Activated naive CD4-positive, alpha-beta T cell treated with anti-CD3 and anti-CD28 coated beads, Interleukin-2, amount 10 ng/mL, durations not matched to agents 7 days and 5 days (primary cell): ENCODE data around the gene ZFR.
"Not testable (repeated sequence)": the region's sequence is repeated elsewhere in the genome, so short reads cannot be mapped to it uniquely, and the experiment has no call there.

Source experiments
- CTCF ChIA-PET: fragments of 350-600 bp; sonication (Branson Sonifier 250); formaldehyde crosslinking; loops from one replicate; lab custom pipeline; 2021; ENCODE audit warnings: antibody characterized with exemption; lab: Charles Lee
- DNase-seq: peaks from one replicate; pipeline ENCODE4 v3.0.0-alpha.2; 2020
- H3K27ac Mint-ChIP-seq: one replicate; pipeline ENCODE4 v1.8.0; 2021; ENCODE audit warnings: mild to moderate bottlenecking, moderate library complexity, mixed read lengths
- H3K27me3 Mint-ChIP-seq: one replicate; pipeline ENCODE4 v1.8.0; 2021; ENCODE audit warnings: mild to moderate bottlenecking, mixed read lengths
- H3K36me3 Mint-ChIP-seq: one replicate; pipeline ENCODE4 v1.8.0; 2021; ENCODE audit warnings: mixed read lengths
- H3K4me1 Mint-ChIP-seq: one replicate; pipeline ENCODE4 v1.8.0; 2021; ENCODE audit warnings: mixed read lengths
- H3K4me3 Mint-ChIP-seq: one replicate; pipeline ENCODE4 v1.8.0; 2021; ENCODE audit warnings: mild to moderate bottlenecking, moderate library complexity, mixed read lengths
- H3K9me3 Mint-ChIP-seq: one replicate; pipeline ENCODE4 v1.8.0; 2021; ENCODE audit warnings: mixed read lengths

The ZFR gene

DNA sequence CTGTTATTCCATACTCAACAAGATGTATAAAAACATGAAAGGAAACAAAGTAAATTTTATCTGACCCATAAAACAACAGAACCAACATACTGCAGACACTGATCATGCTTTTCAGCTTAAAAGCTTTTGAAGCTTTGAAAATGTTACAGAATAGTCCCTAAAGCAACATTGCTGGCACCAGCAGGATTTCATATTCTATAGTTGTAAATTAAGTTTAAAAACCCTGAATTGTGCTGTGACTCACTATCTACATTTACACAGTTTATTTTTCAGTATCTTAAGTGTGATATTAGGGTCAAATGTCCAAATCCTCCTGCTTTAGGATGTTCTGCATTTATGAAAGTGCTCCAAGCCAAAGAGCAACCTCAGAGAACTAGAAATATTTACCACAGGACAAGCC lies 59.9 kb downstream of the ZFR start:
- Mint-ChIP-seq H3K4me1 (no peaks in the 10 kb centered on the region), H3K9me3 (no peaks in the 10 kb centered on the region), H3K27ac (no peak overlapping the region), H3K27me3 (no peaks in the 10 kb centered on the region), H3K36me3 (peaks cover 47% of the 10 kb centered on the region), H3K4me3 (no peak overlapping the region)
- no peak for DNase-seq
- CTCF ChIA-PET, result no interaction called here

- CTCF ChIA-PET, result no interaction called here
- Mint-ChIP-seq H3K4me1 (no peaks in the 10 kb centered on the region), H3K27ac (no peak overlapping the region)
Measured at GRCh38 chr5:32383586-32383985, 61.0 kb downstream of the ZFR start.

GRCh38 chr5:32383065-32383464 lies 61.5 kb downstream of the ZFR start:
- CTCF ChIA-PET, result no interaction called here
- H3K4me1 Mint-ChIP-seq, result no peaks in the 10 kb centered on the region
- no peak overlapping the region for H3K4me3 Mint-ChIP-seq
- DNase-seq, result no peak
- peaks cover 41% of the 10 kb centered on the region for H3K36me3 Mint-ChIP-seq
- H3K27me3 Mint-ChIP-seq, result no peaks in the 10 kb centered on the region
- no peaks in the 10 kb centered on the region for H3K9me3 Mint-ChIP-seq
- no peak overlapping the region for H3K27ac Mint-ChIP-seq

More at GRCh38 chr5:32383586-32383985, 61.0 kb downstream of the ZFR start:
- H3K27me3 Mint-ChIP-seq, result no peaks in the 10 kb centered on the region
- no peaks in the 10 kb centered on the region for H3K9me3 Mint-ChIP-seq
- DNase-seq, result no peak
- H3K4me3 Mint-ChIP-seq, result no peak overlapping the region
- peaks cover 45% of the 10 kb centered on the region for H3K36me3 Mint-ChIP-seq

GRCh38 chr5:32379421-32379820 lies 65.1 kb downstream of the ZFR start:
- CTCF ChIA-PET, result interaction anchor here (1.3 kb wide), 1 partner anchor 11 kb away, joined by 3 read pairs; no protein-coding TSS in a partner anchor
- H3K4me1 Mint-ChIP-seq, result no peaks in the 10 kb centered on the region
- H3K27ac Mint-ChIP-seq, result no peak overlapping the region
- no peaks in the 10 kb centered on the region for H3K27me3 Mint-ChIP-seq
- H3K36me3 Mint-ChIP-seq, result peaks cover 32% of the 10 kb centered on the region
- H3K9me3 Mint-ChIP-seq, result no peaks in the 10 kb centered on the region
- H3K4me3 Mint-ChIP-seq, result no peak overlapping the region
- DNase-seq, result no peak

GRCh38 chr5:32378966-32379365 lies 65.6 kb downstream of the ZFR start:
- no peak for DNase-seq
- Mint-ChIP-seq H3K27me3 (no peaks in the 10 kb centered on the region), H3K36me3 (peaks cover 32% of the 10 kb centered on the region), H3K27ac (no peak overlapping the region), H3K9me3 (no peaks in the 10 kb centered on the region), H3K4me1 (no peaks in the 10 kb centered on the region), H3K4me3 (no peak overlapping the region)
- CTCF ChIA-PET, result interaction anchor here (1.3 kb wide), 1 partner anchor 10 kb away, joined by 3 read pairs; no protein-coding TSS in a partner anchor

- Mint-ChIP-seq H3K36me3 (peaks cover 40% of the 10 kb centered on the region), H3K27me3 (no peaks in the 10 kb centered on the region), H3K4me3 (no peak overlapping the region), H3K9me3 (no peaks in the 10 kb centered on the region), H3K4me1 (no peaks in the 10 kb centered on the region), H3K27ac (no peak overlapping the region)
- CTCF ChIA-PET, result no interaction called here
- no peak for DNase-seq
Measured at GRCh38 chr5:32369542-32370155, 74.9 kb downstream of the ZFR start.

- Mint-ChIP-seq H3K9me3 (no peaks in the 10 kb centered on the region), H3K36me3 (peaks cover 39% of the 10 kb centered on the region)
Measured at GRCh38 chr5:32369032-32369431, 75.5 kb downstream of the ZFR start.

GRCh38 chr5:32367271-32367670 lies 77.3 kb downstream of the ZFR start:
- CTCF ChIA-PET, result interaction anchor here (0.6 to 1.2 kb wide), 2 partner anchors 11 to 119 kb away, joined by 3 read pairs; no protein-coding TSS in a partner anchor
- peaks cover 34% of the 10 kb centered on the region for H3K36me3 Mint-ChIP-seq
- not testable (repeated sequence) for DNase-seq, H3K27me3 Mint-ChIP-seq, H3K4me3 Mint-ChIP-seq, H3K4me1 Mint-ChIP-seq, H3K9me3 Mint-ChIP-seq, H3K27ac Mint-ChIP-seq

More at GRCh38 chr5:32369032-32369431, 75.5 kb downstream of the ZFR start:
- Mint-ChIP-seq H3K27ac (no peak overlapping the region), H3K27me3 (no peaks in the 10 kb centered on the region), H3K4me1 (no peaks in the 10 kb centered on the region), H3K4me3 (no peak overlapping the region)
- CTCF ChIA-PET, result interaction anchor here (0.9 to 1.2 kb wide), 2 partner anchors 10 to 137 kb away, joined by 3 to 4 read pairs; no protein-coding TSS in a partner anchor
- DNase-seq, result no peak

DNA sequence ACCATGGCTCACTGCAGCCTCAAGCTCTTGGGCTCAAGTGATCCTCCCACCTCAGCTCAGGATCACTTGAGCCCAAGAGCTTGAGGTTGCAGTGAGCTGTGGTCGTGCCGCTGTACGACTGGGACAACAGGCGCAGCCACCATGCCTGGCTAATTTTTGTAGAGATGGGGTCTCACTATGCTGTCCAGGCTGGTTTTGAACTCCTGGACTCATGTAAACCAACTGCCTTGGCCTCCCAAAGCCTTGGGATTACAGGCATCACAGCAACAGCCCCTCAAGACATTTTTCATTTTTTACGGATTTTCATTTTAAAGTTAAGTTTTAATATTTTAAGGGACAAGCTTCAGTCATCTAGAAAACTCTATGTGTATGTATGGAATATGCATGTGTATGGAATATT lies 78.9 kb downstream of the ZFR start:
- peaks cover 26% of the 10 kb centered on the region for H3K36me3 Mint-ChIP-seq
- H3K4me3 Mint-ChIP-seq, result no peak overlapping the region
- CTCF ChIA-PET, result interaction anchor here (1.0 to 1.4 kb wide), 2 partner anchors 21 to 121 kb away, joined by 3 read pairs; no protein-coding TSS in a partner anchor
- no peak for DNase-seq
- H3K27me3 Mint-ChIP-seq, result no peaks in the 10 kb centered on the region
- H3K4me1 Mint-ChIP-seq, result no peaks in the 10 kb centered on the region
- H3K9me3 Mint-ChIP-seq, result no peaks in the 10 kb centered on the region
- no peak overlapping the region for H3K27ac Mint-ChIP-seq

GRCh38 chr5:32363030-32363429 lies 81.5 kb downstream of the ZFR start:
- no peak overlapping the region for H3K4me3 Mint-ChIP-seq
- H3K27ac Mint-ChIP-seq, result no peak overlapping the region
- CTCF ChIA-PET, result no interaction called here
- H3K9me3 Mint-ChIP-seq, result no peaks in the 10 kb centered on the region
- H3K4me1 Mint-ChIP-seq, result no peaks in the 10 kb centered on the region
- peaks cover 24% of the 10 kb centered on the region for H3K36me3 Mint-ChIP-seq
- no peaks in the 10 kb centered on the region for H3K27me3 Mint-ChIP-seq
- DNase-seq, result no peak

DNA sequence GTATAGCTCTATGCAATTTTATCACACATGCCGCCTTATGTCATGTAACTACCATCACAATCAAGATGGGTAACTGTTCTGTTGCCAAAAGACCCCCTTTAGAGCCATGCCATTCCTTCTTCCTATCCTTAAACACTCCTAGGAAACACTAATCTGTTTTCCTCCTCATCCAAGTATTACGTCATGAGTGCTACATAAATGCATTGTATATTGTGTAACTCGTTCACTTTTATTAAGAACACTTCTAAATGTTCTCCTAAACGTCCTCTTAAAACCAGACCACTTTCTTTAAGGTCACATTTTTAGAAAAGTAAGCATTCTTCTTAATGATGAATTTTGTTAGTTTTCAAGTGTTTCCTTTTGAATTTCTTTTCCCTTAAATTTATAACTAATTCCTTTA lies 82.0 kb downstream of the ZFR start:
- Mint-ChIP-seq H3K4me3 (no peak overlapping the region), H3K36me3 (peaks cover 23% of the 10 kb centered on the region), H3K4me1 (no peaks in the 10 kb centered on the region), H3K27me3 (no peaks in the 10 kb centered on the region), H3K27ac (no peak overlapping the region), H3K9me3 (no peaks in the 10 kb centered on the region)
- CTCF ChIA-PET, result no interaction called here
- no peak for DNase-seq

DNA sequence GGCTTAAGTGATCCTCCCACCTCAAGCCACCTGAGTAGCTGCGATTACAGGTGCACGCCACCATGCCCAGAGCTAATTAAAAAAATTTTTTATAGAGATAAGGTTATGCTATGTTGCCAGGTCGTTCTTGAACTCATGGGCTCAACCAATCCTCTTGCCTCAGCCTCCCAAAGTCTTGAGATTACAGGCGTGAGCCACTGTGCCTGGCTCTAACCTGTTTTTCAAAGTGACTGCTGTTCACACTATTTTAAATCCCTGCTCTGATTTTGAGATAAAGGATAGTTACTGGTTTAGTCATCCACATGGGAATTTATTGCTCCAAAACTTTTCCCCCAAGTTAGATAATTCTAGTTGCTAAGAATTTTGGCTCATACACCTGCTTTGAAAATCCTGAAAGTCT lies 83.6 kb downstream of the ZFR start:
- H3K27me3 Mint-ChIP-seq, result no peaks in the 10 kb centered on the region
- H3K4me3 Mint-ChIP-seq, result no peak overlapping the region
- CTCF ChIA-PET, result no interaction called here
- no peak for DNase-seq
- H3K4me1 Mint-ChIP-seq, result no peaks in the 10 kb centered on the region
- H3K27ac Mint-ChIP-seq, result no peak overlapping the region
- H3K36me3 Mint-ChIP-seq, result peaks cover 28% of the 10 kb centered on the region
- no peaks in the 10 kb centered on the region for H3K9me3 Mint-ChIP-seq

GRCh38 chr5:32358611-32359010 lies 85.9 kb downstream of the ZFR start:
- CTCF ChIA-PET, result no interaction called here
- no peak for DNase-seq
- H3K9me3 Mint-ChIP-seq, result no peaks in the 10 kb centered on the region
- H3K27ac Mint-ChIP-seq, result no peak overlapping the region
- H3K4me1 Mint-ChIP-seq, result no peaks in the 10 kb centered on the region
- H3K27me3 Mint-ChIP-seq, result no peaks in the 10 kb centered on the region
- H3K36me3 Mint-ChIP-seq, result peaks cover 31% of the 10 kb centered on the region
- H3K4me3 Mint-ChIP-seq, result no peak overlapping the region

- no peaks in the 10 kb centered on the region for H3K4me1 Mint-ChIP-seq
- no peaks in the 10 kb centered on the region for H3K9me3 Mint-ChIP-seq
- no peak for DNase-seq
- H3K27me3 Mint-ChIP-seq, result no peaks in the 10 kb centered on the region
- no peak overlapping the region for H3K27ac Mint-ChIP-seq
- CTCF ChIA-PET, result no interaction called here
- peaks cover 29% of the 10 kb centered on the region for H3K36me3 Mint-ChIP-seq
- H3K4me3 Mint-ChIP-seq, result no peak overlapping the region
Measured at GRCh38 chr5:32357658-32358057, 86.9 kb downstream of the ZFR start.

GRCh38 chr5:32355686-32356085 lies 88.9 kb downstream of the ZFR start:
- H3K27me3 Mint-ChIP-seq, result no peaks in the 10 kb centered on the region
- no peak overlapping the region for H3K4me3 Mint-ChIP-seq
- H3K36me3 Mint-ChIP-seq, result peaks cover 29% of the 10 kb centered on the region
- no peak overlapping the region for H3K27ac Mint-ChIP-seq
- H3K4me1 Mint-ChIP-seq, result no peaks in the 10 kb centered on the region
- CTCF ChIA-PET, result interaction anchor here (0.7 kb wide), 1 partner anchor 11 kb away, joined by 3 read pairs; no protein-coding TSS in a partner anchor
- no peaks in the 10 kb centered on the region for H3K9me3 Mint-ChIP-seq
- DNase-seq, result no peak
